Upper lobe of left lung (tissue), 6 donors: ENCODE measurements around the gene NEU4. TPM values are rescaled to one million over a fixed set of nuclear protein-coding genes. Genes with fewer than 3 reads are reported as not detected.

ENCODE experiments used
- ATAC-seq, 2 donors: fragments of 200-7000 bp; cut with Tn5 transposase; one replicate each; pipeline ENCODE4 v1.9.1; 2022; ENCODE audit warnings: mild to moderate bottlenecking in 2 of 2, moderate library complexity in 2 of 2; ENCODE audit not compliant: low FRiP score in 2 of 2
- DNase-seq, 2 donors: peaks; one replicate each; pipeline ENCODE4 v3.0.0-alpha.2; 2019 to 2020
- H3K27ac ChIP-seq, 4 donors: fragments of 200-600 bp; sonication (generic); one replicate each; pipeline ENCODE4 v1.5.1; 2016 to 2019
- H3K27me3 ChIP-seq, 4 donors: fragments of 200-600 bp; sonication (generic); one replicate each; pipeline ENCODE4 v1.5.1; 2017 to 2019
- H3K36me3 ChIP-seq, 4 donors: fragments of 200-600 bp; sonication (generic); one replicate each; pipeline ENCODE4 v1.5.1; 2016 to 2019
- H3K4me1 ChIP-seq, 4 donors: fragments of 200-600 bp; sonication (generic); one replicate each; pipeline ENCODE4 v1.5.1; 2018 to 2019
- H3K4me3 ChIP-seq, 4 donors: fragments of 200-600 bp; sonication (generic); one replicate each; pipeline ENCODE4 v1.5.1; 2017 to 2019; ENCODE audit warnings: mild to moderate bottlenecking in 2 of 4, moderate library complexity in 1 of 4
- H3K9me3 ChIP-seq, 4 donors: fragments of 200-600 bp; sonication (generic); one replicate each; pipeline ENCODE4 v1.5.1; 2018 to 2019
- EP300 ChIP-seq, 4 donors: sonication (generic); formaldehyde crosslinking; IDR thresholded peaks; one replicate each; pipeline ENCODE4 v1.5.1; 2017; ENCODE audit warnings: antibody characterized with exemption in 4 of 4, control low read depth in 2 of 4
- POLR2A ChIP-seq, 4 donors: fragments of 450-650 bp; IDR thresholded peaks; one replicate each; pipeline ENCODE4 v1.5.1; 2016 to 2017; ENCODE audit warnings: antibody characterized with exemption in 4 of 4, mild to moderate bottlenecking in 2 of 4
- POLR2AphosphoS5 ChIP-seq, 2 donors: sonication (generic); formaldehyde crosslinking; IDR thresholded peaks; one replicate each; pipeline ENCODE4 v1.5.1; 2017; ENCODE audit warnings: antibody characterized with exemption in 2 of 2
- WGBS, 2 donors: methylation state at CpG; one replicate each; pipeline ENCODE4 v1.1.5; 2017 to 2018; 5-methylcytosine and 5-hydroxymethylcytosine counted together
- total RNA-seq, 6 donors: library from RNA; depleted of rRNA in 4 of 6; stranded (reverse); fragments of >200 nt in 4 of 6; gene quantifications; one replicate each; pipeline versions ENCODE4 v1.1.0 to v1.2.1, GENCODE V29; 2016 to 2021
- TF ChIP-seq, protein P1 (sequence below), 6 experiments: fragments of 450-650 bp in 4 of 6; fragments of 200-600 bp in 2 of 6; sonication (generic) in 2 of 6; IDR thresholded peaks; one replicate each; pipeline ENCODE4 v1.5.1; 2016 to 2019; ENCODE audit warnings: antibody characterized with exemption in 6 of 6
- donor health status: DM: no; HTN: no; CAD: no; lungs with moderate emphysema.
- donor health status: DM: no; HTN: yes; CAD: no; lungs with severe emphysema.

NEU4 gene
- total RNA-seq, 6 donors from 2014 or later = 2.9 TPM; not detected in 5

DNA sequence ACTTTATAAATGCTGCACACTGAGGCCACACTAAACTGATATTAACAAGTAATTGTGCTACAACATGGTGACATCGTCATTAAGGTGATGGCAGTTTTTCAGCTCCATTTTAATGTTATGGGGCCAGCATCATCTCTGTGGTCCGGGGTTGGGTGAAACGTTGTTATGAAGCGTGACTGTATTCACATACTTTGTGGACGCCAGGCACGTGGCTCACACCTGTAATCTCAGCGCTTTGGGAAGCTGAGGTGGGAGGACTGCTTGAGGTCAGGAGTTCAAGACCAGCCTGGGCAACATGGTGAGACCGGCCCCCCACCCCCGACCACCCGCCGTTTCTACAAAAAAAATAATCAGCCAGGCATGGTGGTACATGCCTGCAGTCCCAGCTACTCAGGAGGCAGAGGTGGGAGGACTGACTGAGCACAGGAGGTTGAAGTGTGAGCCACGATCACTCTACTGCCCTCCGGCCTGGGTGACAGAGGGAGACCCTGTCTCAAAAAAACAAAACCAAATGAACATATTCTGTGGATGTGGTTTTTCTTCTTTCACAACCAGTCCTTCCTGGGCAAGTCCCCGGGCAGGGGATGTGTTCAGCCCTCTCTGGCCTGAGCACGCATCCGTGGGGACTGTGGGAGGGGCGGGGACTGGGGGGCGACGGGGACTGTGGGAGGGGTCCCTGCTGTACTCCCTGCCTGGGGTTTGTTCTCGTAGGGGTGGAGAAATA is 45.3 kb upstream of the NEU4 start:
- TF ChIP-seq, protein P1, sequence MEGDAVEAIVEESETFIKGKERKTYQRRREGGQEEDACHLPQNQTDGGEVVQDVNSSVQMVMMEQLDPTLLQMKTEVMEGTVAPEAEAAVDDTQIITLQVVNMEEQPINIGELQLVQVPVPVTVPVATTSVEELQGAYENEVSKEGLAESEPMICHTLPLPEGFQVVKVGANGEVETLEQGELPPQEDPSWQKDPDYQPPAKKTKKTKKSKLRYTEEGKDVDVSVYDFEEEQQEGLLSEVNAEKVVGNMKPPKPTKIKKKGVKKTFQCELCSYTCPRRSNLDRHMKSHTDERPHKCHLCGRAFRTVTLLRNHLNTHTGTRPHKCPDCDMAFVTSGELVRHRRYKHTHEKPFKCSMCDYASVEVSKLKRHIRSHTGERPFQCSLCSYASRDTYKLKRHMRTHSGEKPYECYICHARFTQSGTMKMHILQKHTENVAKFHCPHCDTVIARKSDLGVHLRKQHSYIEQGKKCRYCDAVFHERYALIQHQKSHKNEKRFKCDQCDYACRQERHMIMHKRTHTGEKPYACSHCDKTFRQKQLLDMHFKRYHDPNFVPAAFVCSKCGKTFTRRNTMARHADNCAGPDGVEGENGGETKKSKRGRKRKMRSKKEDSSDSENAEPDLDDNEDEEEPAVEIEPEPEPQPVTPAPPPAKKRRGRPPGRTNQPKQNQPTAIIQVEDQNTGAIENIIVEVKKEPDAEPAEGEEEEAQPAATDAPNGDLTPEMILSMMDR (IDR thresholded peaks at IDR 0.05) = no peak
- no peak for TF ChIP-seq POLR2AphosphoS5 (IDR thresholded peaks at IDR 0.05)
- no peak for TF ChIP-seq POLR2A (IDR thresholded peaks at IDR 0.05)
- no peak for TF ChIP-seq EP300 (IDR thresholded peaks at IDR 0.05)
- ATAC-seq (no peak), DNase-seq (peak; percentile 17 to 39)

GRCh38 chr2:241764275-241765241 is 44.4 kb upstream of the NEU4 start:
- Histone ChIP-seq H3K27ac (no peak overlapping the region), H3K4me3 (no peak overlapping the region), H3K4me1 (no peaks in the 10 kb centered on the region), H3K9me3 (peaks cover 0 to 5% (median 2%) of the 10 kb centered on the region in 4 donors), H3K27me3 (no peaks in the 10 kb centered on the region), H3K36me3 (peaks cover 0 to 18% (median 7%) of the 10 kb centered on the region in 4 donors)
- no peak for TF ChIP-seq POLR2A (IDR thresholded peaks at IDR 0.05)
- TF ChIP-seq, protein P1 (IDR thresholded peaks at IDR 0.05) = no peak
- no peak for TF ChIP-seq EP300 (IDR thresholded peaks at IDR 0.05)
- TF ChIP-seq POLR2AphosphoS5 (IDR thresholded peaks at IDR 0.05) = no peak
- ATAC-seq (peak in 1 of 2 donors; percentile 22), DNase-seq (peak; percentile 18 to 64)
- WGBS, 2 donors = 86 to 87% methylated on average over 20 to 26 of the region's 27 CpGs

More for the DNA sequence above, 45.3 kb upstream of the NEU4 start:
- Histone ChIP-seq H3K36me3 (peaks cover 0 to 25% (median 8%) of the 10 kb centered on the region in 4 donors), H3K4me3 (no peak overlapping the region), H3K9me3 (peaks cover 0 to 5% (median 2%) of the 10 kb centered on the region in 4 donors), H3K27ac (peak overlapping the region in 1 of 4 donors; percentile 14), H3K4me1 (no peaks in the 10 kb centered on the region), H3K27me3 (no peaks in the 10 kb centered on the region)
- WGBS, 2 donors = 66 to 74% methylated on average over 13 to 20 of the region's 20 CpGs

DNA sequence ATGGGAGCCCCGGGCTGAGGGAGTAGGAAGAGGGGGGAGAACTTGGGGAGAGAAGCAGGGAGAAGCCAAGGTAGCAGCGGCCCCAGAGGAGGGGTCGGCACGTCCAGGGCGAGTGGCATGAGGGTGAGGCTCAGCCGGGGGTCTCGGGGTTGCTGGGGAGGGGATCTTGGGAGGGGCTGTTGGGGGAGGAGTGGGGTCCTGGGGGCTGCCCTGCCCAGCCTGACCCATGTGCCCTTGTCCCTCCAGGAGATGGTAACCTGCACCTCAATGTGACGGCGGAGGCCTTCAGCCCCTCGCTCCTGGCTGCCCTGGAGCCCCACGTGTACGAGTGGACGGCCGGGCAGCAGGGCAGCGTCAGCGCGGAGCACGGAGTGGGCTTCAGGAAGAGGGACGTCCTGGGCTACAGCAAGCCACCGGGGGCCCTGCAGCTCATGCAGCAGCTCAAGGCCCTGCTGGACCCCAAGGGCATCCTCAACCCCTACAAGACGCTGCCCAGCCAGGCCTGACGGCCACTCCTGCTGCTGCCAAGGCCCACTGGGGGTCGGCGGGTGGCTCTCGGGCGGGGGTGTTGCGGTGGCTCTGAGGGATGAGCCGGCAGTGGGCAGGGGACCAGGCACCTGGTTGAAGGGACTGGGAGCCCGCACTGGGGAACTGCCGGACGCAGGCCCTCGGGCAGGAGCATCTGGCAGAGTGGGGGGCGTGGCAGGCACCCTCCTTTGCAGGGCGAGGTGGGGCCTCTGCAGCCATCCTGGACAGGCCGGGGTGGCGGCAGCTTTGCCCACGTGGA is 41.3 kb upstream of the NEU4 start:
- H3K27ac ChIP-seq = no peak overlapping the region
- ATAC-seq = no peak
- peaks cover 0 to 10% (median 7%) of the 10 kb centered on the region in 4 donors for H3K36me3 ChIP-seq
- TF ChIP-seq EP300 (IDR thresholded peaks at IDR 0.05) (no peak), POLR2AphosphoS5 (IDR thresholded peaks at IDR 0.05) (no peak), POLR2A (IDR thresholded peaks at IDR 0.05) (no peak)
- TF ChIP-seq, protein P1 (IDR thresholded peaks at IDR 0.05) = no peak
- H3K27me3 ChIP-seq = no peaks in the 10 kb centered on the region
- no peaks in the 10 kb centered on the region for H3K9me3 ChIP-seq
- H3K4me1 ChIP-seq = peaks cover 7 to 14% (median 9%) of the 10 kb centered on the region in 4 donors
- 93 to 94% methylated on average over 22 to 30 of the region's 37 CpGs for WGBS, 2 donors
- peak in 1 of 2 donors; percentile 80 for DNase-seq
- no peak overlapping the region for H3K4me3 ChIP-seq

- TF ChIP-seq POLR2A (IDR thresholded peaks at IDR 0.05) (no peak), POLR2AphosphoS5 (IDR thresholded peaks at IDR 0.05) (no peak), EP300 (IDR thresholded peaks at IDR 0.05) (no peak)
- TF ChIP-seq, protein P1 (IDR thresholded peaks at IDR 0.05) = no peak
- DNase-seq (no peak), ATAC-seq (no peak)
- no peaks in the 10 kb centered on the region for H3K27me3 ChIP-seq
- H3K36me3 ChIP-seq = peaks cover 0 to 10% (median 7%) of the 10 kb centered on the region in 4 donors
- peaks cover 7 to 14% (median 9%) of the 10 kb centered on the region in 4 donors for H3K4me1 ChIP-seq
- WGBS, 2 donors = 92 to 98% methylated on average over 12 to 28 of the region's 29 CpGs
- no peaks in the 10 kb centered on the region for H3K9me3 ChIP-seq
- H3K27ac ChIP-seq = no peak overlapping the region
- no peak overlapping the region for H3K4me3 ChIP-seq
These were observed 40.7 kb upstream of the NEU4 start for GRCh38 chr2:241768251-241768711.
